ENCODE data around the gene MCF2L2. TPM values are rescaled to one million over a fixed set of nuclear protein-coding genes. Genes with fewer than 3 reads are reported as not detected.

The MCF2L2 gene
- total and polyA plus RNA-seq, 9 of the 15 experiments (the other 6 are each of a cell fraction or from before 2014, with no cell fraction given) = 0.56 to 4.2 (median 3.0) TPM

DNA sequence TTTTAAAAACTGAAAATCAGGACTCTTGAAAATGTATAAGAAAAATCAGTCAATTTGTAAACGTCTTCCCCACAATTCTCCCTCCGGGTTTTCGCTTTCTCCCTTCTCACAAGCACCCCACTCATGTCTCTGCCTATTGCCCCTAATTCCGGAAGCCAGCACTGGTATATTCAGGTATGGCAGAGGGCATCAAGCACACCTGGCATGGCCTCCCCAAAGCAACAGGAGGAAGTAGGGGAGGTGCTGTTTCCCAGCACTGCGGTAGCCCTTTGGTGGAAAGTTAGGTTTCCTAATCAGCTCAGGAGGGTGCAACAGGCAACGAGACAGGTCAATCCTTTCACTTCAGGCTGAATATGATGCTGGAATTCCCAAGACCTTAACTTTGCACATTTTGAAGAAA, 296.0 kb downstream of the MCF2L2 start:
- DNase-seq (ENCODE audit: extremely low read depth in 1 of 4, low spot score in 3 of 4) = no peak
- no peak overlapping the region for H3K4me2 ChIP-seq (ENCODE audit: insufficient read depth, low read length)
- POLR2A ChIA-PET = no interaction called here
- intact Hi-C loops (cut with micrococcal nuclease) = no loop called here
- no peaks in the 10 kb centered on the region for H3K79me2 ChIP-seq (ENCODE audit: control insufficient read depth, insufficient read depth, low read length)
- H3K9ac ChIP-seq (ENCODE audit: insufficient read depth in 1 of 2, low read depth in 2 of 2, low read length in 2 of 2) = no peak overlapping the region
- H3K27ac ChIP-seq (ENCODE audit: extremely low read depth, low read depth, low read length) = no peak overlapping the region
- H2AFZ ChIP-seq (ENCODE audit: low read depth, low read length) = no peak overlapping the region
- no peak for FAIRE-seq
- no peak for ATAC-seq
- BruUV-seq (replicated peaks) = no TSS peak
- CTCF ChIA-PET (ENCODE audit: low intra/inter-chr PET ratio) = no interaction called here
- H3K9me3 ChIP-seq (replicated peaks; ENCODE audit: control insufficient read depth, insufficient read depth, low read depth, low read length) = peaks cover 2% of the 10 kb centered on the region; the same call in 1 of the 2 replicates
- no peaks in the 10 kb centered on the region for H4K20me1 ChIP-seq (replicated peaks; ENCODE audit: control insufficient read depth, insufficient read depth, low read length)
- no peak overlapping the region for H3K4me3 ChIP-seq
- H3K4me1 ChIP-seq (replicated peaks in 1 of 2; ENCODE audit: control insufficient read depth in 2 of 2, insufficient read depth in 2 of 2, low read length in 2 of 2) = no peaks in the 10 kb centered on the region
- H3K27me3 ChIP-seq (ENCODE audit: control insufficient read depth in 2 of 2, insufficient read depth in 2 of 2, low read length in 2 of 2) = peaks cover 22 to 33% of the 10 kb centered on the region in 2 experiments
- 12% methylated on average over 6 of the region's 6 CpGs for WGBS (ENCODE audit: insufficient coverage, low coverage, missing lambda C conversion rate)
- TF ChIP-seq, protein P1, sequence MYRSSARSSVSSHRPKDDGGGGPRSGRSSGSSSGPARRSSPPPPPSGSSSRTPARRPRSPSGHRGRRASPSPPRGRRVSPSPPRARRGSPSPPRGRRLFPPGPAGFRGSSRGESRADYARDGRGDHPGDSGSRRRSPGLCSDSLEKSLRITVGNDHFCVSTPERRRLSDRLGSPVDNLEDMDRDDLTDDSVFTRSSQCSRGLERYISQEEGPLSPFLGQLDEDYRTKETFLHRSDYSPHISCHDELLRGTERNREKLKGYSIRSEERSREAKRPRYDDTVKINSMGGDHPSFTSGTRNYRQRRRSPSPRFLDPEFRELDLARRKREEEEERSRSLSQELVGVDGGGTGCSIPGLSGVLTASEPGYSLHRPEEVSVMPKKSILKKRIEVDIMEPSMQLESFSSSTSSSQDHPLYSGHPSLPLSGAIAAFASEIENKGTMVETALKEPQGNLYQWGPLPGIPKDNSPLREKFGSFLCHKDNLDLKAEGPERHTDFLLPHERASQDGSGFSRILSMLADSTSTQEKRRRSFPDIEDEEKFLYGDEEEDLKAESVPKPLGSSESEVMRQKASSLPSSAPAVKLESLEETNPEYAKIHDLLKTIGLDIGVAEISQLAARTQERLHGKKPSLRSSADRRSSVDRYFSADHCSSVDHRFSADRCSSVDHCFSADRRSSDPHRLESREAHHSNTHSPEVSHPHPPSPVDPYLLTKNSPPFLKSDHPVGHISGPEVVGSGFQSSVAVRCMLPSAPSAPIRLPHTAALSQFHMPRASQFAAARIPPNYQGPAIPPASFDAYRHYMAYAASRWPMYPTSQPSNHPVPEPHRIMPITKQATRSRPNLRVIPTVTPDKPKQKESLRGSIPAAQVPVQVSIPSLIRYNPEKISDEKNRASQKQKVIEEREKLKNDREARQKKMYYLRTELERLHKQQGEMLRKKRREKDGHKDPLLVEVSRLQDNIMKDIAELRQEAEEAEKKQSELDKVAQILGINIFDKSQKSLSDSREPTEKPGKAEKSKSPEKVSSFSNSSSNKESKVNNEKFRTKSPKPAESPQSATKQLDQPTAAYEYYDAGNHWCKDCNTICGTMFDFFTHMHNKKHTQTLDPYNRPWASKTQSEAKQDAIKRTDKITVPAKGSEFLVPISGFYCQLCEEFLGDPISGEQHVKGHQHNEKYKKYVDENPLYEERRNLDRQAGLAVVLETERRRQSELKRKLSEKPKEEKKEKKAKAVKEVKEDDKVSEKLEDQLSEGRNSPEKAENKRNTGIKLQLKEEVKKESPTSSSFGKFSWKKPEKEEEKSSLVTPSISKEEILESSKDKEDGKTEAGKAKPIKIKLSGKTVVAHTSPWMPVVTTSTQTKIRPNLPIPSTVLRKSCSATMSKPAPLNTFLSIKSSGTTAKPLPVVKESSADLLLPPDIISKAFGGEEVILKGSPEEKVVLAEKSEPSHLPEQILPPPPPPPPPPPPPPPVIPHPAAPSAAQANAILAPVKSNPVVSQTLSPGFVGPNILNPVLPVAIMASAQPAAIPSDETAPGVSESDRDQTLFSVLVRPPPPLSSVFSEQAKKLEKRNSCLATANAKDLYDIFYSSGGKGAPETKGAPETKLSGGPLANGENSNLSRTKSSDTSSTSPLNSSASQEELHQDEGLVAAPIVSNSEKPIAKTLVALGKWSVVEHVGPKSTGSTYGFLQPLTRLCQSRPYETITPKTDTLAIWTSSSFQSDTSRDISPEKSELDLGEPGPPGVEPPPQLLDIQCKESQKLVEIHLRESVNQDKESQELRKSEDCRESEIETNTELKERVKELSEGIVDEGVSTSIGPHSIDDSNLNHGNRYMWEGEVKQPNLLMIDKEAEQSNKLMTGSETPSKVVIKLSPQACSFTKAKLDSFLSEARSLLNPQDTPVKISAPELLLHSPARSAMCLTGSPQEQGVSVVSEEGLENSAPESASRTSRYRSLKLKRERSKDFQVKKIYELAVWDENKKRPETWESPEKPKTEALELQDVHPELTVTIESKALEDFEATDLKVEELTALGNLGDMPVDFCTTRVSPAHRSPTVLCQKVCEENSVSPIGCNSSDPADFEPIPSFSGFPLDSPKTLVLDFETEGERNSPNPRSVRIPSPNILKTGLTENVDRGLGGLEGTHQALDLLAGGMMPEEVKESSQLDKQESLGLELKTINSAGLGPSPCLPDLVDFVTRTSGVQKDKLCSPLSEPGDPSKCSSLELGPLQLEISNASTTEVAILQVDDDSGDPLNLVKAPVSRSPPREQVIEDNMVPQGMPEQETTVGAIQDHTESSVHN (IDR thresholded peaks at IDR 0.05; ENCODE audit: borderline replicate concordance in 1 of 2, low read depth in 1 of 2) = no peak
- TF ChIP-seq HLTF (IDR thresholded peaks at IDR 0.05) = no peak
- TF ChIP-seq, protein P2, sequence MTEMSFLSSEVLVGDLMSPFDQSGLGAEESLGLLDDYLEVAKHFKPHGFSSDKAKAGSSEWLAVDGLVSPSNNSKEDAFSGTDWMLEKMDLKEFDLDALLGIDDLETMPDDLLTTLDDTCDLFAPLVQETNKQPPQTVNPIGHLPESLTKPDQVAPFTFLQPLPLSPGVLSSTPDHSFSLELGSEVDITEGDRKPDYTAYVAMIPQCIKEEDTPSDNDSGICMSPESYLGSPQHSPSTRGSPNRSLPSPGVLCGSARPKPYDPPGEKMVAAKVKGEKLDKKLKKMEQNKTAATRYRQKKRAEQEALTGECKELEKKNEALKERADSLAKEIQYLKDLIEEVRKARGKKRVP (CRISPR knock-in tag; IDR thresholded peaks at IDR 0.05) = no peak
- TF ChIP-seq NFE2L1 (tag; IDR thresholded peaks at IDR 0.05; ENCODE audit: borderline replicate concordance, low read depth) = no peak
- TF ChIP-seq ZFP1 (CRISPR knock-in tag; IDR thresholded peaks at IDR 0.05) = no peak
- TF ChIP-seq, protein P3, sequence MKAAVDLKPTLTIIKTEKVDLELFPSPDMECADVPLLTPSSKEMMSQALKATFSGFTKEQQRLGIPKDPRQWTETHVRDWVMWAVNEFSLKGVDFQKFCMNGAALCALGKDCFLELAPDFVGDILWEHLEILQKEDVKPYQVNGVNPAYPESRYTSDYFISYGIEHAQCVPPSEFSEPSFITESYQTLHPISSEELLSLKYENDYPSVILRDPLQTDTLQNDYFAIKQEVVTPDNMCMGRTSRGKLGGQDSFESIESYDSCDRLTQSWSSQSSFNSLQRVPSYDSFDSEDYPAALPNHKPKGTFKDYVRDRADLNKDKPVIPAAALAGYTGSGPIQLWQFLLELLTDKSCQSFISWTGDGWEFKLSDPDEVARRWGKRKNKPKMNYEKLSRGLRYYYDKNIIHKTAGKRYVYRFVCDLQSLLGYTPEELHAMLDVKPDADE (conservative IDR thresholded peaks at IDR 0.05; ENCODE audit: control insufficient read depth, low read depth, low read length) = no peak
- TF ChIP-seq ELF1 (tag; IDR thresholded peaks at IDR 0.05) = no peak
- TF ChIP-seq BACH1 (tag; IDR thresholded peaks at IDR 0.05) = no peak
- no peak for TF ChIP-seq RUNX1 (IDR thresholded peaks at IDR 0.05; ENCODE audit: low read depth)
- TF ChIP-seq FOS (IDR thresholded peaks at IDR 0.05; ENCODE audit: extremely low read depth, insufficient read length) = no peak
- TF ChIP-seq SREBF2 (CRISPR knock-in tag; IDR thresholded peaks at IDR 0.05) = no peak
- no peaks in the 10 kb centered on the region for H3K36me3 ChIP-seq (ENCODE audit: control insufficient read depth, insufficient read depth, low read length)
- in situ Hi-C loops (cut with MboI) = loop anchor here (25.0 kb wide), 1 partner anchor 630 kb away; no protein-coding TSS in a partner anchor
- no peaks in the 10 kb centered on the region for H3K9me1 ChIP-seq (ENCODE audit: control insufficient read depth, insufficient read depth, low read length)
